Urinary bladder (tissue), 4 donors: ENCODE measurements around the gene SLAMF8. TPM values are rescaled to one million over a fixed set of nuclear protein-coding genes. Genes with fewer than 3 reads are reported as not detected.

ENCODE experiments used
- DNase-seq: peaks from one replicate; pipeline ENCODE4 v3.0.0-alpha.2; 2015; ENCODE audit errors: extremely low spot score
- H3K27ac ChIP-seq: one replicate; pipeline ENCODE4 v1.5.1; 2013; ENCODE audit warnings: low read depth, mild to moderate bottlenecking, moderate library complexity
- H3K36me3 ChIP-seq: one replicate; pipeline ENCODE4 v1.6.1; 2013; ENCODE audit warnings: mild to moderate bottlenecking, moderate library complexity; ENCODE audit not compliant: insufficient read depth
- H3K4me1 ChIP-seq: one replicate; pipeline ENCODE4 v1.6.1; 2013; ENCODE audit warnings: mild to moderate bottlenecking, moderate library complexity; ENCODE audit not compliant: insufficient read depth
- H3K4me3 ChIP-seq: one replicate; pipeline ENCODE4 v1.5.1; 2013; ENCODE audit warnings: low read depth, low read length
- WGBS: extraction: QIAGEN DNeasy Blood & Tissue Kit; methylation state at CpG from one replicate; pipeline ENCODE4 v1.1.7; 2013; 5-methylcytosine and 5-hydroxymethylcytosine counted together
- polyA plus RNA-seq: library from polyadenylated mRNA; stranded (reverse); fragments of 200-250 nt; gene quantifications from one replicate; pipeline ENCODE4 v1.2.3, GENCODE V29; 2013
- total RNA-seq: library from RNA; depleted of rRNA; stranded (reverse); fragments of >200 nt; gene quantifications from one replicate; pipeline ENCODE4 v1.2.3, GENCODE V29; 2014
- donor health status: healthy with polysubstance abuse.
- donor health status: healthy.

The SLAMF8 gene
- total and polyA plus RNA-seq, 2 donors, result 0.69 to 6.1 TPM

- Histone ChIP-seq H3K4me3 (no peak overlapping the region), H3K36me3 (no peaks in the 10 kb centered on the region), H3K27ac (no peak overlapping the region), H3K4me1 (no peaks in the 10 kb centered on the region)
- no peak for DNase-seq
- WGBS, result 80% methylated on average over 8 of the region's 8 CpGs
Measured at GRCh38 chr1:159861218-159861617, 34.5 kb downstream of the SLAMF8 start.

GRCh38 chr1:159862031-159862430 lies 35.4 kb downstream of the SLAMF8 start:
- Histone ChIP-seq H3K36me3 (no peaks in the 10 kb centered on the region), H3K27ac (no peak overlapping the region), H3K4me1 (no peaks in the 10 kb centered on the region), H3K4me3 (no peak overlapping the region)
- 92% methylated on average over 5 of the region's 5 CpGs for WGBS
- no peak for DNase-seq

GRCh38 chr1:159862557-159862956 lies 35.9 kb downstream of the SLAMF8 start, which contains the start of gene VSIG8:
TSS of gene VSIG8 (minus strand) at chr1:159862657. CDS start at chr1:159862521, 136 bp downstream.
- no peak within 1 kb of the TSS for H3K4me3 ChIP-seq
- 82% methylated on average over 4 of the region's 4 CpGs for WGBS
- H3K27ac ChIP-seq, result no peak within 1 kb of the TSS
- DNase-seq, result no peak
- no peaks in the 10 kb centered on the region for H3K4me1 ChIP-seq
- no peaks in the 10 kb centered on the region for H3K36me3 ChIP-seq

- 76% methylated on average over 2 of the region's 2 CpGs for WGBS
- H3K4me3 ChIP-seq, result no peak overlapping the region
- no peaks in the 10 kb centered on the region for H3K4me1 ChIP-seq
- DNase-seq, result no peak
- H3K27ac ChIP-seq, result no peak overlapping the region
- H3K36me3 ChIP-seq, result no peaks in the 10 kb centered on the region
Measured at GRCh38 chr1:159864262-159864661, 37.6 kb downstream of the SLAMF8 start.

- Histone ChIP-seq H3K27ac (no peak overlapping the region), H3K4me3 (no peak overlapping the region), H3K4me1 (no peaks in the 10 kb centered on the region), H3K36me3 (no peaks in the 10 kb centered on the region)
- WGBS, result 53% methylated on average over 1 of the region's 1 CpG
- DNase-seq, result no peak
Measured at GRCh38 chr1:159866066-159866465, 39.4 kb downstream of the SLAMF8 start.

GRCh38 chr1:159866905-159867663 lies 40.4 kb downstream of the SLAMF8 start:
- DNase-seq, result no peak
- Histone ChIP-seq H3K36me3 (no peaks in the 10 kb centered on the region), H3K27ac (no peak overlapping the region), H3K4me3 (no peak overlapping the region), H3K4me1 (no peaks in the 10 kb centered on the region)
- WGBS, result 67% methylated on average over 14 of the region's 14 CpGs

GRCh38 chr1:159867664-159868026 lies 41.0 kb downstream of the SLAMF8 start:
- Histone ChIP-seq H3K36me3 (no peaks in the 10 kb centered on the region), H3K4me1 (no peaks in the 10 kb centered on the region), H3K4me3 (no peak overlapping the region), H3K27ac (peak overlapping the region; percentile 76)
- 14% methylated on average over 9 of the region's 9 CpGs for WGBS
- DNase-seq, result no peak

- no peaks in the 10 kb centered on the region for H3K4me1 ChIP-seq
- H3K36me3 ChIP-seq, result no peaks in the 10 kb centered on the region
- DNase-seq, result no peak
- no peak overlapping the region for H3K27ac ChIP-seq
- 71% methylated on average over 3 of the region's 3 CpGs for WGBS
- H3K4me3 ChIP-seq, result no peak overlapping the region
Measured at GRCh38 chr1:159868766-159869165, 42.1 kb downstream of the SLAMF8 start.

- Histone ChIP-seq H3K4me3 (no peak overlapping the region), H3K27ac (no peak overlapping the region), H3K36me3 (no peaks in the 10 kb centered on the region), H3K4me1 (no peaks in the 10 kb centered on the region)
- WGBS, result 42% methylated on average over 4 of the region's 4 CpGs
- no peak for DNase-seq
Measured at GRCh38 chr1:159869173-159869572, 42.5 kb downstream of the SLAMF8 start.

GRCh38 chr1:159869607-159870006 lies 42.9 kb downstream of the SLAMF8 start:
- WGBS, result 65% methylated on average over 1 of the region's 1 CpG
- DNase-seq, result no peak
- Histone ChIP-seq H3K4me1 (no peaks in the 10 kb centered on the region), H3K27ac (no peak overlapping the region), H3K36me3 (no peaks in the 10 kb centered on the region), H3K4me3 (no peak overlapping the region)

- no peak for DNase-seq
- Histone ChIP-seq H3K27ac (no peak overlapping the region), H3K4me3 (no peak overlapping the region), H3K4me1 (no peaks in the 10 kb centered on the region), H3K36me3 (no peaks in the 10 kb centered on the region)
- 86% methylated on average over 5 of the region's 5 CpGs for WGBS
Measured at GRCh38 chr1:159870704-159871103, 44.0 kb downstream of the SLAMF8 start.

GRCh38 chr1:159872891-159873290 lies 46.2 kb downstream of the SLAMF8 start:
- Histone ChIP-seq H3K4me1 (no peaks in the 10 kb centered on the region), H3K27ac (no peak overlapping the region), H3K36me3 (no peaks in the 10 kb centered on the region), H3K4me3 (no peak overlapping the region)
- DNase-seq, result no peak
- WGBS, result 88% methylated on average over 15 of the region's 15 CpGs

- 91% methylated on average over 4 of the region's 4 CpGs for WGBS
- DNase-seq, result no peak
Measured at GRCh38 chr1:159873530-159874143, 47.0 kb downstream of the SLAMF8 start.

GRCh38 chr1:159877695-159878444 lies 51.2 kb downstream of the SLAMF8 start:
- H3K27ac ChIP-seq, result no peak overlapping the region
- no peak for DNase-seq
- no peak overlapping the region for H3K4me3 ChIP-seq
- H3K36me3 ChIP-seq, result no peaks in the 10 kb centered on the region
- H3K4me1 ChIP-seq, result no peaks in the 10 kb centered on the region
- WGBS, result 95% methylated on average over 6 of the region's 6 CpGs

More at GRCh38 chr1:159873530-159874143, 47.0 kb downstream of the SLAMF8 start:
- no peak overlapping the region for H3K27ac ChIP-seq
- no peaks in the 10 kb centered on the region for H3K4me1 ChIP-seq
- no peak overlapping the region for H3K4me3 ChIP-seq
- H3K36me3 ChIP-seq, result no peaks in the 10 kb centered on the region
